Progenitor cell of endocrine pancreas (in vitro differentiated cells): ENCODE data around the gene THRA. TPM values are rescaled to one million over a fixed set of nuclear protein-coding genes. Genes with fewer than 3 reads are reported as not detected.

Experiments used
- DNase-seq: peaks from one replicate; pipeline ENCODE4 v3.0.0; 2021; ENCODE audit warnings: low spot score; ENCODE audit not compliant: unreplicated experiment
- H3K27ac Mint-ChIP-seq: 2 replicates; pipeline ENCODE4 v1.8.0; 2021; ENCODE audit warnings: mild to moderate bottlenecking, moderate library complexity, mixed read lengths
- H3K27me3 Mint-ChIP-seq: 2 replicates; pipeline ENCODE4 v1.8.0; 2021; ENCODE audit warnings: mixed read lengths
- H3K36me3 Mint-ChIP-seq: 2 replicates; pipeline ENCODE4 v1.8.0; 2022; ENCODE audit warnings: mixed read lengths; ENCODE audit not compliant: insufficient read depth
- H3K4me1 Mint-ChIP-seq: 2 replicates; pipeline ENCODE4 v1.8.0; 2021; ENCODE audit warnings: low read depth, mixed read lengths
- H3K4me3 Mint-ChIP-seq: 2 replicates; pipeline ENCODE4 v1.8.0; 2021; ENCODE audit warnings: low read depth, mild to moderate bottlenecking, moderate library complexity, mixed read lengths
- H3K9me3 Mint-ChIP-seq: 2 replicates; pipeline ENCODE4 v1.8.0; 2021; ENCODE audit warnings: low read depth, mixed read lengths
- CTCF ChIP-seq: fragments of 200-600 bp; sonication (generic); IDR thresholded peaks from one replicate; pipeline ENCODE4 v1.5.0; 2021; ENCODE audit warnings: antibody characterized with exemption, mild to moderate bottlenecking; ENCODE audit not compliant: unreplicated experiment
- total RNA-seq: library from RNA; stranded (reverse); gene quantifications from 2 replicates; pipeline ENCODE4 v1.2.1, GENCODE V29; 2021

The THRA gene
- total RNA-seq, 1 donor from 2014 or later = 25.0 TPM

DNA sequence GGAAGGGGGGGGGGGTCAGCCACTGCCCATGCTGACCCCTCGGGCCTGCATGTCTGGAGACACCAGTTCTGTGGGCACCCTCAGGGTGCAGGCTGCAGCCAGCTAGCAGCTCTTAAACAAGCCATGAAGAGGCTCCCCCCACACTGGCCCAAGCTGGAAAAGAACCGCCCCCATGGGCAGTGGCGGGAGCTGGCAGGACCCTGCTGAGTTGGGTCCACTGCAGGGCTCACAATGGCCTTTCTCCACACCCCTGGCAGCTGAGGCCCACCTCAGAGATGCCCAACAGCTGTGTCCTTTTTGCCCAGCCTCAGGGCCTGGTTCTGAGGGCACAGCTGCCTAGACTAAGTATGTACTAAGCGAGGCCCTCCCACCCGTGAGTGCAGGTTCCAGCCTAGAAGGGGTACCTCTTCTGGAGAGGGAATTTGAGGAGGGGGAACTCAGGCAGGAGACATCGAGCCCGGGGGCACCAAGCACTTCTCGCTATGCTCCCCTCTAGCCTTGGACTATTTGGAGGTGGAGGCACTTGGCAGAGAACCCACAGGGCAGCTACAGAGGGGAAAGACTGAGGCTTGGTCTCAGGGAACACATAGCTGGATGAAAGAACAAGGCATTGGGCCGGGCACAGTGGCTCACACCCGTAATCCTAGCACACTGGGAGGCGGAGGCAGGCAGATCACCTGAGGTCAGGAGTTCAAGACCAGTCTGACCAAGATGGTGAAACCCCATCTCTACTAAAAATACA lies 3.2 kb downstream of the THRA start:
- Mint-ChIP-seq H3K36me3 (no peaks in the 10 kb centered on the region), H3K27me3 (peaks cover 13% of the 10 kb centered on the region), H3K4me3 (peak overlapping the region; percentile 87), H3K27ac (no peak overlapping the region), H3K4me1 (peaks cover 56% of the 10 kb centered on the region), H3K9me3 (no peaks in the 10 kb centered on the region)
- DNase-seq = no peak
- no peak for TF ChIP-seq CTCF

- Mint-ChIP-seq H3K4me1 (peaks cover 59% of the 10 kb centered on the region), H3K4me3 (no peak overlapping the region), H3K9me3 (no peaks in the 10 kb centered on the region), H3K27me3 (no peaks in the 10 kb centered on the region), H3K27ac (no peak overlapping the region), H3K36me3 (no peaks in the 10 kb centered on the region)
- TF ChIP-seq CTCF = no peak
- no peak for DNase-seq
These were observed 4.9 kb downstream of the THRA start for GRCh38 chr17:40067710-40068109.

- no peaks in the 10 kb centered on the region for H3K27me3 Mint-ChIP-seq
- no peaks in the 10 kb centered on the region for H3K9me3 Mint-ChIP-seq
These were observed 5.4 kb downstream of the THRA start for GRCh38 chr17:40068129-40068581.

DNA sequence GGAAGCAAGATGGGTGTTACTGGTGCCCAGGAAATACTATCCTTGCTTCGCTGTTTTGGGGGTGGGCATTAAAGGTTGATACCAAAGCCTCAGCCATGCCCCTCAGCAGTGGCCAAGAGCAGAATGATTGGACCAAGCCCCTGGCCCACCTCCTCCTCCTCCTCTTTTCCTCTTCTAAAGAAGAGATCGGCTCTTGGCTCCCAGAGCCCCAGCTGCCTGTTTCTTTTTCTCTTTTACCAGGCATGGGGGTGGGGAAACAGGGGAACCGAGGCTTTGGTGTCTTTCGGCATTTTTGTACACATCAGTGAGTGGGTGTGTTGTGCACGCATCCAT lies 5.8 kb downstream of the THRA start:
- no peak overlapping the region for H3K27ac Mint-ChIP-seq
- DNase-seq = no peak

More at GRCh38 chr17:40068129-40068581, 5.4 kb downstream of the THRA start:
- Mint-ChIP-seq H3K4me1 (peaks cover 62% of the 10 kb centered on the region), H3K36me3 (no peaks in the 10 kb centered on the region), H3K27ac (peak overlapping the region; percentile 41), H3K4me3 (no peak overlapping the region)
- no peak for TF ChIP-seq CTCF
- no peak for DNase-seq

More for the DNA sequence above, 5.8 kb downstream of the THRA start:
- peak overlapping the region; percentile 48 for H3K4me3 Mint-ChIP-seq
- no peak for TF ChIP-seq CTCF
- H3K9me3 Mint-ChIP-seq = no peaks in the 10 kb centered on the region
- H3K4me1 Mint-ChIP-seq = peaks cover 63% of the 10 kb centered on the region
- H3K36me3 Mint-ChIP-seq = no peaks in the 10 kb centered on the region
- H3K27me3 Mint-ChIP-seq = no peaks in the 10 kb centered on the region
